ENCODE results near the gene IL1B.

DNA sequence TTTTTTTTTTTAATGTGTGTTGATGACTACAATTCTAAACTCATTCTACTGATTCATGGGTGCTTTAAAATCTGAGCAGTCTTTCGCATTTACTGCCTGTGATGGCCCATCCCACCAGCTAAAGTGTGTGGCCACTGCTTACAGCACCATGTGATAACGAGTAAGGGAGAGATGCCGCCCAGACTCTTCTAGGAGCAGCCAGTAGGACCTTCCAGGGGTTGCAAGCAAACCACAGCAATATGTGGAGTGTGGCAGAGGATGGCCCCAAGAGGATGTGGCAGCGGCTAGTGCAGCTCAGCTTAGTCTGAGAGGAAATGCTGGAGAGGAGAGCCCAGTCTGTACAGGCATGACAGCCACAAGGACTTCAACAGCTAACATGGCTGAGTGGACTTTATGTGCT lies 14.9 kb downstream of the IL1B start:
- no peak for TF ChIP-seq POLR2A (IDR thresholded peaks at IDR 0.05)
- TF ChIP-seq, protein P1, sequence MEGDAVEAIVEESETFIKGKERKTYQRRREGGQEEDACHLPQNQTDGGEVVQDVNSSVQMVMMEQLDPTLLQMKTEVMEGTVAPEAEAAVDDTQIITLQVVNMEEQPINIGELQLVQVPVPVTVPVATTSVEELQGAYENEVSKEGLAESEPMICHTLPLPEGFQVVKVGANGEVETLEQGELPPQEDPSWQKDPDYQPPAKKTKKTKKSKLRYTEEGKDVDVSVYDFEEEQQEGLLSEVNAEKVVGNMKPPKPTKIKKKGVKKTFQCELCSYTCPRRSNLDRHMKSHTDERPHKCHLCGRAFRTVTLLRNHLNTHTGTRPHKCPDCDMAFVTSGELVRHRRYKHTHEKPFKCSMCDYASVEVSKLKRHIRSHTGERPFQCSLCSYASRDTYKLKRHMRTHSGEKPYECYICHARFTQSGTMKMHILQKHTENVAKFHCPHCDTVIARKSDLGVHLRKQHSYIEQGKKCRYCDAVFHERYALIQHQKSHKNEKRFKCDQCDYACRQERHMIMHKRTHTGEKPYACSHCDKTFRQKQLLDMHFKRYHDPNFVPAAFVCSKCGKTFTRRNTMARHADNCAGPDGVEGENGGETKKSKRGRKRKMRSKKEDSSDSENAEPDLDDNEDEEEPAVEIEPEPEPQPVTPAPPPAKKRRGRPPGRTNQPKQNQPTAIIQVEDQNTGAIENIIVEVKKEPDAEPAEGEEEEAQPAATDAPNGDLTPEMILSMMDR (IDR thresholded peaks at IDR 0.05), result no peak
